Renal cortex interstitium (tissue), 11 donors: ENCODE measurements around the gene HEMGN. TPM values are rescaled to one million over a fixed set of nuclear protein-coding genes. Genes with fewer than 3 reads are reported as not detected.

ENCODE experiments used
- DNase-seq, 11 donors: peaks; one replicate each; pipeline ENCODE4 v3.0.0-alpha.2; 2013; ENCODE audit warnings: low read depth in 9 of 11, low spot score in 4 of 11; ENCODE audit errors: extremely low read depth in 1 of 11
- polyA plus RNA-seq, 3 donors: library from polyadenylated mRNA; unstranded; fragments of 120-200 nt; gene quantifications; one replicate each; pipeline ENCODE4 v1.2.1, GENCODE V29; 2013; ENCODE audit not compliant: insufficient read length in 3 of 3

HEMGN gene
- polyA plus RNA-seq, 3 donors, result 2.3 to 6.3 (median 2.8) TPM

DNA sequence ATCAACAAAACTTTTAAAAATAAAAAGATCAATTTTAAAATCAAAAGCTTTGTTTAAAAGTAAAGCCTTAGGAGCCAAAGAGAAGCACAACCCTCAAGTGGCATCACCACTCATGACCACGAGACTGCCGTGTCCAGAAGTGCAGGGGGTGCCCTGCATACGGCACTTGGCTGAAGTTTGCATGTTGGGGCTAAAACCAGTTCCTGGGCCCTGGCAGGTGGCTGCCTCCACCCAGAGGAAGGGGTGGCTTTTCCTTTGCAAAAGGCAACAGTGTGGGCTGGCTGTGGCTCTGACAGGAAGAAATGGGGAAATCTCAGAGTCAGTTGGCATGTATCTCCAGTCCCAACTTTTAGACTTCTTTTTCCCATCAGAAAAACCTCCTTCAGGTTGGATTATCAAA is 30.9 kb downstream of the HEMGN start:
- DNase-seq, result no peak

DNA sequence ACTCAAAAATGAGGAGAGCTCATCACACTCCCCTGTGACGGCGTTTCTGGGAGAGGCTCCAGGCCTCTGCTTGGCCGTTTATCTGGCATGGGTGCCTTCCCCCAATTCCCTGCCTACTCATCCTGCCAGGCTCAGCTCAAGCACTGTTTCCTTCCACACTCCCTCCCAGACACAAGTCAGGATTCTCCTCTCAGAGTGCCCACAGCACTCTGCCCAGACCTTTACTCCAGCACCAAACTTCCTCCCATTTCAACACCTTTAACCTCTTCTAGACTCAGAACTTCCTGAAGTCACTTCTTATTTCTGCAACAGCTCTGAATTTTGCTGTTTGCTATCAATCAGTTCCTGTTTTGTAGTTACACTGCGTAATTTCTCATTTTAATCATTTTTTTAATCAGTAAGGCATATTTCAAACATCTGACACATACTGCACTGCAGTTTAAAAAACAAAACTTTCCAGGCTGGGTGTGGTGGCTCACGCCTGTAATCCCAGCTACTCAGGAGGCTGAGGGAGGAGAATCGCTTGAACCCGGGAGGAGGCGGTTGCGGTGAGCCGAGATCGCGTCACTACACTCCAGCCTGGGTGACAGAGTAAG is 31.6 kb downstream of the HEMGN start:
- no peak for DNase-seq

DNA sequence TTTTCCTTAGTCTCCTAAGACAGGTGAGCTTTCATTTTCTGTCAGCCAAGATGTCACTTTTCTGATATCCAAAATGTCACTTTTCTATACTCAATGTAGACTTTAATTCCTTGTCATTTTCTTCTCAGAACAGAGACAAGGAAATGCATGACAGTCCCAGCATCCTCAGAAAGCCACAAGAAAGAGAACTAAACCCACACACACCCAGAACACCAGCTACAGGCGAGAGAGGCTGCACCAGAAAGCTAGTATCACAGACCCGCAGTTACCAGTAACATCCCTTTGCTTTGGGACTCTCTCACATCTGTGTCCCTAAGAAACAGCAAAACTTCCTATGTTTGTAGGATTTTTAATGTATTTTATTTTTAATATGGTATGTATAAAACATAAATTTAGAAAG is 32.7 kb downstream of the HEMGN start:
- DNase-seq, result no peak

DNA sequence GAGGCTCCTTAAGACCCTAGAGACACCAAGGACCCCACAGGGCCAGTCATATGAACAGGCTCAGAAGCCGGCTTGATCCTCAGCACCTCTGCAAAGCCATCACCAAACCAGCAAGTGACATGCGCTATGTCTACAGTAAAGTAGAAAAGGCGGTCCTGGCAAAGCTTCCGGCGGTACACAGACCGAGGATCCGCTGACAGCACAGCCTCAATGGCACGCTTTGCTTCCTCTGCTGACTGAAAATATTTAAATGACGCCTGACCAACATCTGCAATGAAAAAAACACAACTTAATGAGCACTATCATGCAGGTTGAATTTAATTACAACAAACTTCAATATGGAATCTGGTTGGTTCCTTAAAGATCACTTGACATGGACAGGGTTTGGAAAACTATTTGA is 33.2 kb downstream of the HEMGN start:
- DNase-seq, result no peak

DNA sequence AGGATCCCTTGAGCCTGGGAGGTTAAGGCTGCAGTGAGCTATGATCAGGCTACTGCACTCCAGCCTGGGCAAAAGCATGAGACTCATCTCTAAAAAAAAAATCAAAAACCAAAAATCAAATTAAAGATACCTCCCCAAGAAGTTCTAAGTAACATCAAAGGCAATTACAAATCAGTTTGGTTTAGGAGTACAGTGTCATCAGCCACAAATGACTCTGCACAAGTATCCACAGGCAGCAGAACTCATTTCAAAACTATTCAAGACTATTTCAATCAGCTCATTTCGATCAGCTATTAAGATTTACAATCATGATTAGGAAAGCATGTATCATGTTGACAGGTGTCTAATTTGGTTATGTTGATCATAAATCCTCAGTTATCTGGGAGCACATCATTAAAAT is 34.8 kb downstream of the HEMGN start:
- DNase-seq, result no peak

DNA sequence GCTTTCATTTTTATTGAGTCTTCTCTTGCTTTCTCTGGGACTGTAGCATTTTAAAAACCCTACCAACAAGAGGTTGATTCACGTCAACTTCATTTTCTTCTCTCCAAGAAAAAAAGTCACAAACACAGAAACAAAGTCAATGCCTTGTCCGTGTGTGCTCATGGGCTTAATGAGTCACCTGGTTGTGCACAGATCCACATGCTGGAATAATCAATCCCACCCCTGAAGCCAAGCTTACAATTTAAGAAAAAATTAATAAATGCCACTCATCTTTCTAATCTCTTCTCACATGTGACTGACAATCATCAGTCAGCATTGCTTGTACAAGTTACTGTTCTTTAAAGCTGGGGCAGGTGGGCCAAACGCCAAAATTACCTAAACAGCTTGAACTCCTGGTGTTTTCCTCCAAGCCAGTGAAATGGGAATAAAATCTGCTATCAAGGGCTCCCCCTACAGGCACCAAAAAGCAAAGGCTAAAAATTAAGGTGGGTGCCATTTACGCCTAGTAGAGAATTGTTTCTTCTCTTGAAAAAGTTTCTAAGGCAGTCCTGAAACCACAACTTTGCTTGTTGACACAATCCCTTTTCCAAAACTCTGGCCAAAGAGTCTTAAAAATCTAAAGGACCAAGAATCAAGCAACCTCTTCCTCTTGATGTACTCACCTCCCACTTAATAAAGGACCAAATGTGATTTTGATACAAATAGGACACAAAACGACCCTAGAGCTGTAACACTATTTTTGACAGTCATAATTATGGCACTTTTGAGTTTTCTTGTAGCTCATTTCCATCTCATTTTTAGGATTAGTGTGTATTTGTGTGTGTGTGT is 37.0 kb downstream of the HEMGN start:
- DNase-seq, result peak in 1 of 11 donors; percentile 33

DNA sequence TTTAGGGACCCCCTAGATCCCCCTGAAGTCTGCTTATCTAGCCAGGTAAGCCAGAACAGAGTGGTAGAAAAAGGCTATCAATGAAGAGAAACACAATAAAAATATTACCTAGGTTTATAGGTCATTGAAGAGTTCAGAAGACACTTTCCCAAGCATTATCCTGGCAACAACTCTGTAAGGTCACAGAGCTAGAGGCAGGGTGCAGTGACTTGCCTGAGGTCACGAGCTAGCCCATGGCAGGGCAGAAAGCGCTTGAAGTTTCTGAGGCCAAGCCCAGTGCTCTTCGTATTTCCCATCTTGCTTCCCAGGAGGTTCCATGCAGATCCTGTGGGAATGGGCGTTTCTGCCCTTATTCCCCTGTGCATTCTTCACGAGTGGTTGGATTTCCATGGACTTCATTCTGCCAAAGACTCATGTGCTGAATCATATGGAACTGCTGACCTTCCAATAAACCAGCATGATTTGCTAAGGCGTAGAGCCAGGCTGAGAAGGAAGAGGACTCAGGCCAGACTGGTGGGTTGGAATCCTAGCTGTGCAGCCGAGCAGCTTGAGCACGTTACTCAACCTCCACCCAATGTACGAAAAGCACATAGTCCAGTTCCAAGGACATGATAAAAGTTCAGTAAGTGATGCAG is 37.8 kb downstream of the HEMGN start:
- no peak for DNase-seq

DNA sequence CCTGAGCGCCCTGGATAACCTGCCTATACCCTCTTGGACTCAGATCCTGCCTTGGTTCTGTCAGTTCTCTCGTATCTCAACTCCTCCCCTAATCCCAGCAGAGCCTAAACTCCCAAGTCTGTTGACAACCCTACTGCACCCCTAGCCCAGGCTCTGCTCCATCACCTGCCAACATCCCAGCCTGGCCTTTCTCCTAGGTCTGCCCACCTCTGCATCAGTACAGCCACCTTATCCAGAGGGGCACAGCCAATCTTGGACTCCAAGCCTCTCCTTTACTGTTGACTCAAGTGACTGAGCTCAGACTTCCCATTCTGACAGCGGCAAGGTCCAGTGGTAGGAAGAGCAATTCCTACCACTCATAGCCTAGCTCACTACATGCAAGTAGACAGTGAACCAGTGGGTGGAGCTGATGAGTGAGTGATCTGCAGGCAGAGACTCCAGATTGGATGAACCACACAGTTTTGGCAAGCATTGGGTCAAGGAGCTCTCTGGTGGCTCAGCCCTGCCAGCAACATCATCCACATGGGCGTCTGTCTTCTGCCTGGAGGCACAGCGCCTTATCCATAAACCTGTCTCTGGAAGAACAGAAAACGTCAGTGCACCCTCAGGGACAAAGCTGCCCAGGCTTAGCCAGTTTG is 42.2 kb downstream of the HEMGN start:
- DNase-seq, result no peak

DNA sequence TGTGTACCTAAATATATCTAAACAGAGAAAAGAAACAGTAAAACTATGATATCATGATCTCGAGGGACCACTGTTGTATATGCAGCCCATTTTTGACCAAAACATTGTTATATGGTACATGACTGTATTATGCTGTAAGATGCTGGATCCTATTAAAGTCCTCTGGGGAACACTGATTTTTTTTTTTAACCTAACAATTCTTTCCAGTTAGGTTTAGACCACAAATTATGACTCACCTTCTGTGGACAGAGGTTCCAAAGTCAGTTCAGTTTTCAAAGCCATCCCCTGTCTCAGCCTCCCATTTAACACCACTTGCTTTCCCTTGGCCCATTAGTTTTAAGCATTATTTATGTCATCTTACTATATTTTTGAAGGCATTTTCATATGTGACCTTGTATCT is 42.8 kb downstream of the HEMGN start:
- no peak for DNase-seq

DNA sequence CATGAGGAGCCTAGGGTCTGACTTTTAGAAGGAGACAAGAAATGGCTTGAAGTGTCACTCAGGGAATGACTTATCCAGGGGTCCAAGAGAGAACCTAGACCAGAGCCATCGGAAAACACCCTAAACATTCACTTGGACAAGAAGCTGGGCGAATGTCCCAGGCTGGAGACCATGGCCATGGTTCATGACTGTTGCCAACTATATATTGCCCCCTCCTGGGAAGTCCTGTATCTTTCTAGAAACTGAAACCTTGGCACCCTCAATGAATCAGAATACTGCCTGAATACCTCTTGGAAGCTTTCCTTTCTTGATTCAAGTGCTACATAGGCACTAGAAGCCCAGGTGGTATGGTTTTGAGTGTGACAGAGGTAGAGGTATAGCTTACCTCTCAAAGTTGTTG is 45.6 kb downstream of the HEMGN start:
- no peak for DNase-seq

DNA sequence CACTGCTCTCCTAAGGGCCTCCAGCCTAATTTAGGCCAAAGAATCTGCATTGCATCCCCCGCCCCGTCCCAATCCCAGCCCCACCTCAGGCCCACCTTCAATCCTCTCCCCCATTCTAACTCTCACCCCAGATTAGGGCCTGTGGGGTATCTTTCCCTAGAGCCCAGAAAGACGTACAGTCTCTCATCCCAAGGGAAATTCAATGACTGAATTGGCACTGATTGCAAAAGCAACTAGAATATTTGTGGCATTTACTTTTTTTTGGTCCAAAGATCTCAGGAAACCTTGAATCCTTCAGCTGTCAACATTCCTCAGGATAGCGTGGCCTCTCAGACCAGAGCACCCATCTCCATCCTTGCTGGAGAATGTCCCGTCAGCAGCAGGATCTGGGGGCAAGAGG is 46.2 kb downstream of the HEMGN start:
- no peak for DNase-seq

DNA sequence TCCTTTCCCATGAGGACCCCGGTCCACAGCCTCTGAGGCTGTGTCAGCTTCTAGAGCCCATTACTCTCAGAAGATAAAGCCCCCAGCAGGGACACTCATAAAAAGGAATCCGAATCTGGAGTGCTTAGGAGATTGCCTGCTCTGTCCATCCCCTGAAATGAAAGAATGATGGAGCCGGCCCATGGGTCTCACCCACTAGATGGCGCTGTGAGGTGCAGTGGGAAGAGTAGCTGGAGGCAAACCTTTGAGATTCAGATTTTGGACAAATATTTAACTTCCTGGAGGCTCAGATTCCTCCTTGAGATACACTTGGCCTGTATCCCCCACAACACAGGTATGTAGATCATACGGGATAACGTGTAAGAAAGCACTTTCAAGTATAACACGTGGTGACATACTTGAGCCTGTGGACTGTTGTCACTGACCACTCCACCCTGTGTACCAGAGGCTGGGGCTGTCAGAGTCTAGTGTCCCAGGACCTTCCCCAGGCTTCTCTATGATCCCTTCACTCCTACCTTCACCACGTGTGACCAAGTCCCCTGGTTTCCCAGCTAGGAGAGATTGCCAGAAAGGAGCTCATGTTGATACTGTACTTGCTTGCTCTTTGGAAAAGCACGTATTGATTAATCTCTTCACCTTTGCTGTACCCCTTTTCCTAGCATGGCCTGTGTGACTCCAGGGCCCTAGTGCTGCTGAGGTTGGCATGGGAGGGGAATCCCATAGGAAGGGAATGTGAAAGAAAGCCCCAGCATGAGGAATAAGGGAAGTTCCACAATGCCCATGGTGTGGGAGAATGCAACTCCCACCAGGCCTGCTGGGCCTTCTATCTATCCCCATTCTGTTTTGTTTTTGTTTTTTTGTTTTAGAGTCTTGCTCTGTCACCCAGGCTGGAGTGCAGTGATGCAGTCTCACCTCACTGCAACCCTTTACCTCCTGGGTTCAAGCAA is 47.8 kb downstream of the HEMGN start:
- DNase-seq, result no peak

DNA sequence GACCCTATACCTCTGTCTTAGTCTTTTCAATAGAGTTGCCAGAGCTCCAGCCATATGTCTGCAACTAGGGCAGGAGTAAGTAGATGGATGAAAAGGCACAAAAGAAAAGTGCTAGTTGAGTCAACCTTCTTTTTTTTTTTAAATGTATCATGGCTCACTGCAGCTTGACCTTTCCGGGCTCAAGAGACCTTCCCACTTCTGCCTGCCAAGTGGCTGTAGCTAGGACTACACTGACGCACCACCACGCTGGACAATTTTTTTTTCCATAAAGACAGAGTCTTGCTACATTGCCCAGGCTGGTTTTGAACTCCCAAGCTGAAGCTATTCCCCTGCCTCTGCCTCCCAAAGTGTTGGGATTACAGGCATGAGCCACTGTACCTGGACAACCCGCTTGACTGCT is 57.6 kb downstream of the HEMGN start:
- no peak for DNase-seq

Other genes starting within 250 kb of the HEMGN start
- 10 to 100 TPM; 33.7 to 41.8 (median 35.8) TPM for gene XPA, start 240.8 kb downstream of the HEMGN start, polyA plus RNA-seq
- under 1 TPM in 1 of 3 donors, not detected in 2; 0.06 TPM for gene FOXE1, start 84.9 kb downstream of the HEMGN start, polyA plus RNA-seq
- gene TRMO, start 15.7 kb downstream of the HEMGN start, polyA plus RNA-seq, result 10 to 100 TPM; 18.3 to 22.0 (median 21.1) TPM
- 100 to 1,000 TPM; 221 to 285 (median 266) TPM for gene ANP32B, start 45.2 kb upstream of the HEMGN start, polyA plus RNA-seq
- gene NANS, start 118.6 kb upstream of the HEMGN start, polyA plus RNA-seq, result 10 to 100 TPM; 39.6 to 41.2 (median 41.1) TPM
- 1 to 10 TPM; 5.5 to 7.5 (median 5.9) TPM for gene TRIM14, start 181.1 kb upstream of the HEMGN start, polyA plus RNA-seq